ENCODE data around the gene ARHGAP22.

ARHGAP22 gene

GRCh38 chr10:48412081-48412480 is 192.8 kb downstream of the ARHGAP22 start:
- no peak for DNase-seq

GRCh38 chr10:48411510-48411909 is 193.4 kb downstream of the ARHGAP22 start:
- DNase-seq, result no peak

GRCh38 chr10:48410503-48410902 is 194.4 kb downstream of the ARHGAP22 start:
- no peak for DNase-seq

GRCh38 chr10:48406658-48407057 is 198.2 kb downstream of the ARHGAP22 start:
- no peak for DNase-seq

- no peak for DNase-seq
Measured at GRCh38 chr10:48406204-48406603, 198.7 kb downstream of the ARHGAP22 start.

GRCh38 chr10:48404646-48405045 is 200.2 kb downstream of the ARHGAP22 start:
- DNase-seq, result no peak

- DNase-seq, result no peak
Measured at GRCh38 chr10:48400850-48401220, 204.0 kb downstream of the ARHGAP22 start.

GRCh38 chr10:48400129-48400849 is 204.6 kb downstream of the ARHGAP22 start:
- no peak for DNase-seq

GRCh38 chr10:48399551-48399950 is 205.3 kb downstream of the ARHGAP22 start:
- no peak for DNase-seq

- DNase-seq, result no peak
Measured at GRCh38 chr10:48399056-48399541, 205.8 kb downstream of the ARHGAP22 start.

- no peak for DNase-seq
Measured at GRCh38 chr10:48398261-48398660, 206.6 kb downstream of the ARHGAP22 start.
